OCI-LY3 (cell line): ENCODE measurements around the gene DPY30.

ENCODE experiments used
- EZH2phosphoT487 ChIP-seq: fragments of 200-600 bp; shearing (Covaris generic); IDR thresholded peaks from 2 replicates; pipeline ENCODE4 v1.6.1; 2018; ENCODE audit warnings: antibody characterized with exemption, mixed run types, low read depth
- TF ChIP-seq, protein P1 (sequence below): fragments of 200-600, 300-600 bp; sonication (generic); IDR thresholded peaks from 2 replicates; pipeline ENCODE4 v1.5.1; 2014; ENCODE audit warnings: antibody characterized with exemption, low read length, low read depth

DNA sequence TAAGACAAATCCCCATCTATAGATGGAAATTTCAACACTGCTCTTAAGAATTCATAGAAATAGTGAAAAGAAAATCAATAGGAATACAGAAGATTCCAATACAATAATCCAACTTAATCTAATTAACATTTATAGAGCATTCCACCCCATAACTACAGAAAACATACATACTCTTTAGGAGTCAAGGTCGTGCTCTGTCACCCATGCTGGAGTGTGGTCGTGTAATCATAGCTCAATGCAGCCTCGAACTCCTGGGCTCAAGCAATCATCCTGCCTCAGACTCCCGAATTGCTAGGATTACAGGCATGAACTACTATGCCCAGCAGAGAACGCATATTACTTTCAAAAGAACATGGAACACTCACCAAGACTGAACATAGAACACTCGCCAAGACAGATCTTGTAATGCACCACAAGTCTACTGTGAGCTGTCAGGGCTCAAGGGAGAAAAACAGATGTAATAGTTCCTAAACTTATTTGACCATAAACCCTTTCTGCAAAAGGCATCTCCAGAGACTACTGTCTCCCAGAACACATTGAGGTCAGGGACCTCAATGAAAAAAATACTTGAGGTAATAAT is 42.9 kb downstream of the DPY30 start:
- TF ChIP-seq, protein P1, sequence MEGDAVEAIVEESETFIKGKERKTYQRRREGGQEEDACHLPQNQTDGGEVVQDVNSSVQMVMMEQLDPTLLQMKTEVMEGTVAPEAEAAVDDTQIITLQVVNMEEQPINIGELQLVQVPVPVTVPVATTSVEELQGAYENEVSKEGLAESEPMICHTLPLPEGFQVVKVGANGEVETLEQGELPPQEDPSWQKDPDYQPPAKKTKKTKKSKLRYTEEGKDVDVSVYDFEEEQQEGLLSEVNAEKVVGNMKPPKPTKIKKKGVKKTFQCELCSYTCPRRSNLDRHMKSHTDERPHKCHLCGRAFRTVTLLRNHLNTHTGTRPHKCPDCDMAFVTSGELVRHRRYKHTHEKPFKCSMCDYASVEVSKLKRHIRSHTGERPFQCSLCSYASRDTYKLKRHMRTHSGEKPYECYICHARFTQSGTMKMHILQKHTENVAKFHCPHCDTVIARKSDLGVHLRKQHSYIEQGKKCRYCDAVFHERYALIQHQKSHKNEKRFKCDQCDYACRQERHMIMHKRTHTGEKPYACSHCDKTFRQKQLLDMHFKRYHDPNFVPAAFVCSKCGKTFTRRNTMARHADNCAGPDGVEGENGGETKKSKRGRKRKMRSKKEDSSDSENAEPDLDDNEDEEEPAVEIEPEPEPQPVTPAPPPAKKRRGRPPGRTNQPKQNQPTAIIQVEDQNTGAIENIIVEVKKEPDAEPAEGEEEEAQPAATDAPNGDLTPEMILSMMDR, result no peak
- no peak for TF ChIP-seq EZH2phosphoT487
